ENCODE data around the gene PAN3. TPM values are rescaled to one million over a fixed set of nuclear protein-coding genes. Genes with fewer than 3 reads are reported as not detected.

PAN3 gene
- total RNA-seq, 4 donors from 2014 or later: 26.2 to 30.4 (median 27.1) TPM

DNA sequence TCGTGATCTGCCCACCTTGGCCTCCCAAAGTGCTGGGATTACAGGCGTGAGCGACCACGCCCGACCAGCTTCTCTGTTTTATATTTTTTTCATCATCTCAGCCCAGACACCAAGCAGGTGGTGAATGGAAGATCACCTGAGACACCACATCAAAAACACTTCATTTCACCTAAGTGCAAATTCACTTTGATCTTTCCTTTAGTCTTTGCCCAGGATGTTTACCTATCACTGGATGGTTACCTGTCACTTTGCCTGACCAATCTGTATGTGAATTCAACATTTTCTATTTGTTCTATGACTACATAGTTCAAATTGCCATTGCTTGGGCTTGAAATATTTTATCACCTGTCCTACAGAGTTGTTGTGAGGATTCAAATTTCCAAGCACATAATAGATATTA lies 65.7 kb downstream of the PAN3 start:
- intact Hi-C loops (cut with DNase I): no loop called here
- peaks cover 0 to 25% (median 12%) of the 10 kb centered on the region in 4 donors for H3K36me3 ChIP-seq
- no peak for TF ChIP-seq CTCF (IDR thresholded peaks at IDR 0.05)
- TF ChIP-seq POLR2A (IDR thresholded peaks at IDR 0.05; ENCODE audit: low read depth): no peak
- no peak for TF ChIP-seq EP300 (IDR thresholded peaks at IDR 0.05)
- TF ChIP-seq POLR2AphosphoS5 (IDR thresholded peaks at IDR 0.05): no peak
- H3K27me3 ChIP-seq: no peaks in the 10 kb centered on the region
- DNase-seq (ENCODE audit: extremely low spot score): no peak
- H3K27ac ChIP-seq (replicated peaks in 1 of 4): no peak overlapping the region
- H3K4me1 ChIP-seq: no peaks in the 10 kb centered on the region
- no peak overlapping the region for H3K4me3 ChIP-seq
- H3K9me3 ChIP-seq: no peaks in the 10 kb centered on the region
- 100% methylated on average over 5 of the region's 5 CpGs for WGBS

DNA sequence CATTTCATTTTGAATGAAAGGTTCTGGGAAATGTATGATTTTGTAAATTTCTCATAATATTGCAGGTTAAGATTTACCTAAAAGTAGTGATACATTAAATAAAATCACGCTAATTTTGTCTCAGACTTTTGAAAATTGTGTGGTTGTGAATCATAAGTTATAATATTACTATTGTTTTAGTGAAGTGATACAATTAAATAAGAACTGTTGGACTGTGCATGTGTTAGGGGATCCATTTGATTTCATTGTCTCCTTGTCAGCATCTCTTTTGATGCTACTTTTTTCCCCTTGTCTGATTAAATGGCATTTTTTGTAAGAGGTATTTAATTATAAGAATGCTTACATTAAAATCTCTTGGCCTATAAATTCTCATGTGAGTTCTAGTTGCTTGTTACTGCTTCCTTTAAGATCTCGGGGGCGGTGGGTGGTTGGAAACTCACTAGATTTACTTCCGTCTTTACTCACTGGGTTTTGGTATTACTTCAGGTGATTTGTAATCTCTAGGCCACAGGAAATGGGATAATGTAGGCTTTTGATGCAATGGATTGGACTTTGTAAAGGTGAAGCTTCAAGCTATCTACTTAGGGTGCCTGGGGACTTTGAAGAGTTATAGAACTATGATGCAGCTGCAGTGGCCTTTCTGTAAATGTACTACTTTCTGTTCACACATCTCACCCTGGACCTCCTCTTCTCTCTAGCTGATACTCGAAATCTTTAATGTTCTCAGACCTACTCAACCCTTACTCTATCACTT lies 66.5 kb downstream of the PAN3 start:
- Histone ChIP-seq H3K4me1 (no peaks in the 10 kb centered on the region), H3K27ac (replicated peaks in 1 of 4) (no peak overlapping the region), H3K27me3 (no peaks in the 10 kb centered on the region), H3K4me3 (no peak overlapping the region), H3K36me3 (peaks cover 0 to 25% (median 11%) of the 10 kb centered on the region in 4 donors), H3K9me3 (no peaks in the 10 kb centered on the region)
- no peak for DNase-seq (ENCODE audit: extremely low spot score)
- WGBS: 96% methylated on average over 5 of the region's 5 CpGs
- intact Hi-C loops (cut with DNase I): no loop called here
- TF ChIP-seq CTCF (IDR thresholded peaks at IDR 0.05) (no peak), POLR2AphosphoS5 (IDR thresholded peaks at IDR 0.05) (no peak)

- H3K27ac ChIP-seq (replicated peaks in 1 of 4): no peak overlapping the region
- no peaks in the 10 kb centered on the region for H3K9me3 ChIP-seq
- H3K27me3 ChIP-seq: no peaks in the 10 kb centered on the region
- H3K4me3 ChIP-seq: no peak overlapping the region
- no peak for DNase-seq (ENCODE audit: extremely low spot score)
- intact Hi-C loops (cut with DNase I): no loop called here
- H3K4me1 ChIP-seq: no peaks in the 10 kb centered on the region
- H3K36me3 ChIP-seq: peaks cover 0 to 12% (median 2%) of the 10 kb centered on the region in 4 donors
- TF ChIP-seq EP300 (IDR thresholded peaks at IDR 0.05): no peak
- no peak for TF ChIP-seq CTCF (IDR thresholded peaks at IDR 0.05)
- TF ChIP-seq POLR2A (IDR thresholded peaks at IDR 0.05; ENCODE audit: low read depth): no peak
- TF ChIP-seq POLR2AphosphoS5 (IDR thresholded peaks at IDR 0.05): no peak
- WGBS: 91% methylated on average over 4 of the region's 4 CpGs
Observed at GRCh38 chr13:28218679-28219078, 80.3 kb downstream of the PAN3 start.

- intact Hi-C loops (cut with DNase I): no loop called here
- TF ChIP-seq POLR2AphosphoS5 (IDR thresholded peaks at IDR 0.05) (no peak), CTCF (IDR thresholded peaks at IDR 0.05) (no peak), EP300 (IDR thresholded peaks at IDR 0.05) (no peak), POLR2A (IDR thresholded peaks at IDR 0.05; ENCODE audit: low read depth) (no peak)
- WGBS: 98% methylated on average over 4 of the region's 4 CpGs
- H3K4me1 ChIP-seq: no peaks in the 10 kb centered on the region
- peaks cover 0 to 12% (median 2%) of the 10 kb centered on the region in 4 donors for H3K36me3 ChIP-seq
- no peaks in the 10 kb centered on the region for H3K27me3 ChIP-seq
- DNase-seq (ENCODE audit: extremely low spot score): no peak
- H3K9me3 ChIP-seq: no peaks in the 10 kb centered on the region
- H3K27ac ChIP-seq (replicated peaks in 1 of 4): no peak overlapping the region
- no peak overlapping the region for H3K4me3 ChIP-seq
Observed at GRCh38 chr13:28219408-28220099, 81.2 kb downstream of the PAN3 start.

Measured in esophagus muscularis mucosa (tissue), 4 donors.